H1 (cell line): ENCODE results near the gene RPL21. TPM values are rescaled to one million over a fixed set of nuclear protein-coding genes. Genes with fewer than 3 reads are reported as not detected.

Experiments used
- CTCF ChIA-PET: fragments of 300-600 bp; sonication (Branson Sonifier 250); formaldehyde crosslinking; loops from one replicate; lab custom pipeline; 2021; ENCODE audit not compliant: partially characterized antibody; lab: Charles Lee
- POLR2A ChIA-PET: fragments of 300-600 bp; sonication (Branson Sonifier 250); formaldehyde crosslinking; loops from one replicate; lab custom pipeline; 2021; ENCODE audit warnings: inconsistent platforms; ENCODE audit not compliant: partially characterized antibody; lab: Charles Lee
- DNase-seq, 2 experiments: peaks; one replicate each; pipeline versions ENCODE4 v3.0.0 to v3.0.0-alpha.2; 2010 to 2022; ENCODE audit warnings: low spot score in 2 of 2, low read depth in 1 of 2, mixed read lengths in 1 of 2
- FAIRE-seq: peaks from 2 replicates; lab custom pipeline; 2011; peaks lifted over from hg19 to GRCh38; lab: Jason Lieb, UNC
- H2AFZ ChIP-seq: 2 replicates; pipeline ENCODE4 v1.8.1; 2012; ENCODE audit warnings: low read length, inconsistent platforms
- H2AK5ac ChIP-seq: 2 replicates; pipeline ENCODE4 v1.6.1; 2013; ENCODE audit warnings: low read depth, low read length
- H2BK120ac ChIP-seq: replicated peaks from 2 replicates; pipeline ENCODE3; 2013; ENCODE audit warnings: low read depth, low read length, inconsistent platforms
- H2BK12ac ChIP-seq: 2 replicates; pipeline ENCODE4 v1.6.1; 2013; ENCODE audit warnings: low read depth, low read length
- H2BK15ac ChIP-seq: 2 replicates; pipeline ENCODE4 v1.6.1; 2013; ENCODE audit warnings: low read length
- H2BK20ac ChIP-seq: 2 replicates; pipeline ENCODE4 v1.6.1; 2013; ENCODE audit warnings: low read length
- H2BK5ac ChIP-seq: 2 replicates; pipeline ENCODE4 v1.6.1; 2013; ENCODE audit warnings: low read depth, low read length
- H3K14ac ChIP-seq: 2 replicates; pipeline ENCODE4 v1.6.1; 2013; ENCODE audit warnings: inconsistent platforms; ENCODE audit not compliant: insufficient read length
- H3K18ac ChIP-seq: 2 replicates; pipeline ENCODE4 v1.6.1; 2013; ENCODE audit warnings: low read length; ENCODE audit errors: extremely low read depth
- H3K23ac ChIP-seq: 2 replicates; pipeline ENCODE4 v1.6.1; 2013; ENCODE audit warnings: inconsistent platforms; ENCODE audit not compliant: insufficient read length
- H3K23me2 ChIP-seq: 2 replicates; pipeline ENCODE4 v1.6.1; 2013; ENCODE audit warnings: low read depth, low read length
- H3K27ac ChIP-seq: 2 replicates; pipeline ENCODE4 v1.6.1; 2011; ENCODE audit warnings: low read depth, low read length, inconsistent platforms
- H3K27me3 ChIP-seq, 4 experiments: replicated peaks in 1 of 4; 1 replicate in 1 of 4; 2 replicates in 3 of 4; pipeline versions ENCODE4 v1.6.1 to v1.8.1; 2011 to 2013; ENCODE audit warnings: low read length in 3 of 4, mild to moderate bottlenecking in 3 of 4, inconsistent platforms in 2 of 4, mixed read lengths in 2 of 4, moderate library complexity in 1 of 4; ENCODE audit not compliant: control insufficient read depth in 3 of 4, insufficient read depth in 3 of 4; ENCODE audit errors: extremely low read depth in 1 of 4
- H3K36me3 ChIP-seq, 4 experiments: 2 replicates each; pipeline versions ENCODE4 v1.6.1 to v1.8.1; 2011 to 2013; ENCODE audit warnings: mild to moderate bottlenecking in 4 of 4, low read length in 3 of 4, moderate library complexity in 2 of 4, control low read depth in 1 of 4, inconsistent platforms in 1 of 4; ENCODE audit not compliant: insufficient read depth in 4 of 4, control insufficient read depth in 2 of 4
- H3K4ac ChIP-seq: replicated peaks from 2 replicates; pipeline ENCODE3; 2013; ENCODE audit warnings: low read length, low read depth, mixed read lengths, inconsistent platforms; ENCODE audit not compliant: insufficient read length
- H3K4me1 ChIP-seq, 4 experiments: replicated peaks in 1 of 4; 1 replicate in 1 of 4; 2 replicates in 3 of 4; pipeline versions ENCODE4 v1.6.1 to v1.8.1; 2011 to 2013; ENCODE audit warnings: low read length in 3 of 4, inconsistent platforms in 2 of 4, mixed read lengths in 1 of 4; ENCODE audit not compliant: insufficient read depth in 4 of 4, control insufficient read depth in 3 of 4
- H3K4me2 ChIP-seq, 2 experiments: 2 replicates each; pipeline versions ENCODE4 v1.6.1 to v1.8.1; 2011 to 2013; ENCODE audit warnings: low read depth in 2 of 2, low read length in 2 of 2, control low read depth in 1 of 2, inconsistent platforms in 1 of 2, mild to moderate bottlenecking in 1 of 2; ENCODE audit not compliant: insufficient read depth in 1 of 2
- H3K4me3 ChIP-seq, 4 experiments: fragments of 200-600, 300-600 bp in 1 of 4; sonication (generic), shearing (Covaris generic), sonication (Bioruptor Twin) in 1 of 4; 2 replicates each; pipeline versions ENCODE4 v1.5.1 to v1.8.1; 2011 to 2016; ENCODE audit warnings: low read length in 4 of 4, low read depth in 3 of 4, control low read depth in 2 of 4, inconsistent platforms in 2 of 4, mild to moderate bottlenecking in 2 of 4, mixed read lengths in 1 of 4, moderate library complexity in 1 of 4; ENCODE audit not compliant: insufficient read depth in 2 of 4; ENCODE audit errors: extremely low read depth in 1 of 4
- H3K56ac ChIP-seq: replicated peaks from 2 replicates; pipeline ENCODE3; 2013; ENCODE audit warnings: low read depth, mild to moderate bottlenecking, mixed read lengths, low read length, inconsistent platforms; ENCODE audit not compliant: insufficient read length
- H3K79me1 ChIP-seq: 2 replicates; pipeline ENCODE4 v1.6.1; 2013; ENCODE audit warnings: low read depth, low read length, control low read depth
- H3K79me2 ChIP-seq, 2 experiments: 2 replicates each; pipeline versions ENCODE4 v1.6.1 to v1.8.1; 2012 to 2013; ENCODE audit warnings: low read length in 2 of 2, mild to moderate bottlenecking in 2 of 2, inconsistent platforms in 1 of 2; ENCODE audit not compliant: insufficient read depth in 2 of 2, control insufficient read depth in 1 of 2
- H3K9ac ChIP-seq, 4 experiments: replicated peaks in 1 of 4; 1 replicate in 1 of 4; 2 replicates in 3 of 4; pipeline versions ENCODE4 v1.6.1 to v1.8.1; 2011 to 2013; ENCODE audit warnings: low read depth in 3 of 4, low read length in 3 of 4, control low read depth in 2 of 4, mild to moderate bottlenecking in 2 of 4, moderate library complexity in 2 of 4, inconsistent platforms in 1 of 4; ENCODE audit errors: extremely low read depth in 1 of 4
- H3K9me3 ChIP-seq, 2 experiments: 2 replicates each; pipeline versions ENCODE4 v1.6.1 to v1.8.1; 2012 to 2013; ENCODE audit warnings: mild to moderate bottlenecking in 2 of 2, moderate library complexity in 2 of 2, control low read depth in 1 of 2, inconsistent platforms in 1 of 2, low read depth in 1 of 2, low read length in 1 of 2, mixed read lengths in 1 of 2; ENCODE audit not compliant: insufficient read depth in 2 of 2
- H4K20me1 ChIP-seq, 2 experiments: replicated peaks in 1 of 2; 2 replicates each; pipeline versions ENCODE3 to v1.8.1; 2011 to 2013; ENCODE audit warnings: inconsistent platforms in 2 of 2, low read length in 2 of 2, mild to moderate bottlenecking in 1 of 2; ENCODE audit not compliant: insufficient read depth in 2 of 2, control insufficient read depth in 1 of 2
- H4K5ac ChIP-seq: 2 replicates; pipeline ENCODE4 v1.6.1; 2013; ENCODE audit warnings: low read length, low read depth, mixed read lengths, inconsistent platforms; ENCODE audit not compliant: insufficient read length
- H4K8ac ChIP-seq: 2 replicates; pipeline ENCODE4 v1.8.0; 2013; ENCODE audit warnings: mild to moderate bottlenecking, moderate library complexity, low read length, inconsistent platforms; ENCODE audit not compliant: insufficient read depth; ENCODE audit errors: extremely low read depth
- H4K91ac ChIP-seq: replicated peaks from 2 replicates; pipeline ENCODE3; 2013; ENCODE audit warnings: low read length, mixed read lengths, inconsistent platforms; ENCODE audit not compliant: insufficient read length
- CEBPB ChIP-seq: IDR thresholded peaks from 2 replicates; pipeline ENCODE4 v1.6.1; 2012; ENCODE audit warnings: low read depth, low read length
- CREB1 ChIP-seq: IDR thresholded peaks from 2 replicates; pipeline ENCODE4 v1.6.1; 2012; ENCODE audit warnings: inconsistent platforms
- CTBP2 ChIP-seq: IDR thresholded peaks from 2 replicates; pipeline ENCODE4 v1.7.0; 2011; ENCODE audit warnings: borderline replicate concordance, mild to moderate bottlenecking, moderate library complexity, mixed read lengths, low read length; ENCODE audit not compliant: insufficient read depth, insufficient read length
- EP300 ChIP-seq, 2 experiments: IDR thresholded peaks; 1 replicate in 1 of 2; 2 replicates in 1 of 2; pipeline ENCODE4 v1.6.1; 2011 to 2012; ENCODE audit warnings: low read depth in 2 of 2, low read length in 2 of 2, mild to moderate bottlenecking in 2 of 2, borderline replicate concordance in 1 of 2, inconsistent platforms in 1 of 2, moderate library complexity in 1 of 2
- NRF1 ChIP-seq: IDR thresholded peaks from 2 replicates; pipeline ENCODE4 v1.6.1; 2011; ENCODE audit warnings: mild to moderate bottlenecking, low read depth, low read length, improper control_type of control experiment
- POLR2A ChIP-seq, 2 experiments: IDR thresholded peaks; 1 replicate in 1 of 2; 2 replicates in 1 of 2; pipeline ENCODE4 v1.6.1; 2011; ENCODE audit warnings: low read depth in 2 of 2, low read length in 2 of 2, mild to moderate bottlenecking in 2 of 2; ENCODE audit errors: control extremely low read depth in 1 of 2
- POLR2AphosphoS5 ChIP-seq: IDR thresholded peaks from 2 replicates; pipeline ENCODE4 v1.6.1; 2011; ENCODE audit warnings: low read depth, low read length
- SIN3A ChIP-seq, 2 experiments: IDR thresholded peaks in 1 of 2; conservative IDR thresholded peaks in 1 of 2; 2 replicates each; pipeline ENCODE4 v1.6.1; 2011 to 2012; ENCODE audit warnings: low read length in 2 of 2, improper control_type of control experiment in 1 of 2, low read depth in 1 of 2, mild to moderate bottlenecking in 1 of 2
- SP1 ChIP-seq: IDR thresholded peaks from 2 replicates; pipeline ENCODE4 v1.6.1; 2011; ENCODE audit warnings: low read depth, low read length
- WGBS, 2 experiments: shearing (Covaris generic) in 1 of 2; methylation state at CpG; one replicate each; pipeline versions ENCODE4 v1.1.6 to v1.1.7; 2013 to 2015; ENCODE audit warnings: low lambda C conversion rate in 2 of 2, mixed read lengths in 2 of 2, inconsistent platforms in 1 of 2, low coverage in 1 of 2, missing lambda C conversion rate in 1 of 2; ENCODE audit not compliant: insufficient replicate concordance in 2 of 2, insufficient coverage in 1 of 2, insufficient read length in 1 of 2; ENCODE audit errors: extremely low coverage in 1 of 2, missing lambda C conversion rate in 1 of 2; 5-methylcytosine and 5-hydroxymethylcytosine counted together
- polyA plus RNA-seq, 7 experiments: library from polyadenylated mRNA; depleted of rRNA in 3 of 7; stranded (reverse) in 5 of 7; unstranded in 2 of 7; fragments of >200 nt in 5 of 7; fragments of 200-250 nt in 2 of 7; gene quantifications; 1 replicate in 5 of 7; 2 replicates in 1 of 7; 4 replicates in 1 of 7; pipeline versions ENCODE4 v1.2.1 to v1.2.3, GENCODE V29; 2011 to 2013; ENCODE audit warnings: missing spikeins in 2 of 7, mixed read lengths in 2 of 7
- total RNA-seq: library from RNA; stranded (reverse); fragmentation: NEBNext Ultra II Directional; extraction: Animal tissue kit (Norgen Biotek cat#: 25700); gene quantifications from 2 replicates; pipeline ENCODE4 v1.2.1, GENCODE V29; 2021

Gene RPL21
- total and polyA plus RNA-seq, 2 of the 8 experiments (the other 6 are each of a cell fraction or from before 2014, with no cell fraction given): 624 to 1,283 TPM

DNA sequence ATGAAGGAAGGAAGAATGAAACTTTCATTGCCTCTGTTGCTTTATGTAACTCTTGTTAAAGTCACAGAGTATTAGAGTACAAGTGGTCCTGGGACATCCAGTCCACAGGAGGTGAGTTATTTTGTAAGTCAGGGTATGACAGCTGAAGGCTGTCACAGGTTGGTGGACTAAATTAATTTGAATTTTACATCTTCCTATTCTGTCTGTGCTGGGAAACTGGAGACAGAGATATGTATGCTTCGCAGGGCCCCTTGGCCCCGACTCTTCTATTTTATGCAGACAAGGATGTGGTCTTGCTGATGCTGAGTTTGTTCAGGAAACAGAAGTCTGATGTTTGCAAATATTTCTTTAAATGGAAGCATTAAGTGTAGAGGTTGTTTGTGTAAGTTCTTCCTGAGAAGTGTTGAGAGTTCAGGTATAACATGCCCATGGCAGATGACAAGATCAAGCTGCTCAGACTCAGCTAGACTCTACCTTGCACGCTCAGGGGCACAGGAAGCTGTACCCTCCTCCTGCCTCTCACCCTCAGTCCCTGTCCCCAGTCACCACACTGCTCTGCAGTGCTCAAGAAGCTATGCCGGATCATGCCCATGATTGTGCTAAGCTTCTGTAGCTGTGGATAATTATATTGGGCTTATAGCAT is 42.6 kb downstream of the RPL21 start:
- Histone ChIP-seq H3K56ac (no peak overlapping the region), H3K18ac (no peak overlapping the region), H3K9me3 (no peaks in the 10 kb centered on the region), H2BK5ac (no peak overlapping the region), H2AK5ac (no peak overlapping the region), H3K9ac (no peak overlapping the region), H3K27ac (no peak overlapping the region), H4K5ac (no peak overlapping the region), H2BK12ac (no peak overlapping the region; the same call in 1 of the 2 replicates), H3K4ac (no peak overlapping the region), H3K4me1 (no peaks in the 10 kb centered on the region), H3K36me3 (no peaks in the 10 kb centered on the region), H4K8ac (no peak overlapping the region), H2BK20ac (no peak overlapping the region), H2BK15ac (no peak overlapping the region), H3K79me1 (no peaks in the 10 kb centered on the region), H3K23me2 (no peaks in the 10 kb centered on the region), H4K20me1 (no peaks in the 10 kb centered on the region), H3K14ac (no peak overlapping the region), H2AFZ (no peak overlapping the region), H3K4me2 (no peak overlapping the region), H3K23ac (no peak overlapping the region), H4K91ac (no peak overlapping the region), H3K4me3 (no peak overlapping the region), H3K79me2 (no peaks in the 10 kb centered on the region), H2BK120ac (no peak overlapping the region), H3K27me3 (no peaks in the 10 kb centered on the region)
- TF ChIP-seq CEBPB: no peak
- TF ChIP-seq POLR2A (IDR thresholded peaks at IDR 0.05; ENCODE audit: control extremely low read depth in 1 of 2, low read depth in 2 of 2, low read length in 2 of 2): no peak
- TF ChIP-seq CTBP2: no peak
- no peak for TF ChIP-seq POLR2AphosphoS5
- no peak for TF ChIP-seq CREB1
- no peak for TF ChIP-seq EP300 (IDR thresholded peaks at IDR 0.05; ENCODE audit: borderline replicate concordance in 1 of 2, low read depth in 2 of 2, low read length in 2 of 2)
- TF ChIP-seq SP1: no peak
- TF ChIP-seq SIN3A (conservative IDR thresholded peaks at IDR 0.05 in 1 of 2, IDR thresholded peaks at IDR 0.05 in 1 of 2; ENCODE audit: low read depth in 1 of 2, low read length in 2 of 2): no peak
- no peak for TF ChIP-seq NRF1
- ChIA-PET CTCF (interaction anchor here (0.6 to 2.1 kb wide), 3 partner anchors 13 to 347 kb away, joined by 3 to 7 read pairs (median 3); no protein-coding TSS in a partner anchor), POLR2A (interaction anchor here (1.5 kb wide), 1 partner anchor 39 kb away, joined by 3 read pairs; no protein-coding TSS in a partner anchor)
- DNase-seq: no peak
- no peak for FAIRE-seq
- 90% methylated on average over 4 of the region's 4 CpGs; no CpG with 5 or more reads in 1 of the 2 experiments for WGBS, 2 experiments
